Tibial artery (tissue), 4 donors: Measurements from ENCODE around the gene NCKAP5.

ENCODE experiments used
- DNase-seq, 2 donors: peaks; one replicate each; pipeline ENCODE4 v3.0.0-alpha.2; 2019
- H3K27ac ChIP-seq, 2 donors: fragments of 200-600 bp; sonication (generic) in 1 of 2; 1 replicate in 1 of 2; 2 replicates in 1 of 2; pipeline ENCODE4 v1.5.1; 2018 to 2019; ENCODE audit warnings: mild to moderate bottlenecking in 1 of 2
- H3K27me3 ChIP-seq, 2 donors: fragments of 200-600 bp; sonication (generic) in 1 of 2; one replicate each; pipeline versions ENCODE4 v1.5.1 to v1.6.0; 2016 to 2019
- H3K36me3 ChIP-seq, 3 donors: fragments of 200-600 bp; sonication (generic) in 2 of 3; one replicate each; pipeline ENCODE4 v1.5.1; 2016 to 2019; ENCODE audit warnings: mild to moderate bottlenecking in 2 of 3
- H3K4me1 ChIP-seq, 4 donors: fragments of 200-600 bp; sonication (generic) in 2 of 4; 1 replicate in 3 of 4; 2 replicates in 1 of 4; pipeline ENCODE4 v1.5.1; 2016 to 2019
- H3K4me3 ChIP-seq, 2 donors: fragments of 200-600 bp; sonication (generic) in 1 of 2; 1 replicate in 1 of 2; 2 replicates in 1 of 2; pipeline ENCODE4 v1.5.1; 2018 to 2019; ENCODE audit warnings: mild to moderate bottlenecking in 2 of 2
- H3K9me3 ChIP-seq, 3 donors: fragments of 200-600 bp; sonication (generic) in 1 of 3; one replicate each; pipeline ENCODE4 v1.5.1; 2016 to 2019
- CTCF ChIP-seq, 2 experiments: fragments of 200-600 bp in 1 of 2; fragments of 450-650 bp in 1 of 2; IDR thresholded peaks; one replicate each; pipeline ENCODE4 v1.5.1; 2017 to 2019; ENCODE audit warnings: antibody characterized with exemption in 2 of 2, mild to moderate bottlenecking in 1 of 2, moderate library complexity in 1 of 2
- intact Hi-C: fragments of 100-400 bp; cut with DNase I; formaldehyde crosslinking; loops from one replicate; pipeline ENCODE4 v1.15.0; 2023; ENCODE audit warnings: low total_unique reads

Gene NCKAP5

GRCh38 chr2:133531382-133531781, 36.9 kb downstream of the NCKAP5 start:
- no peak for TF ChIP-seq CTCF (IDR thresholded peaks at IDR 0.05)
- Histone ChIP-seq H3K4me1 (no peaks in the 10 kb centered on the region), H3K9me3 (no peaks in the 10 kb centered on the region), H3K4me3 (no peak overlapping the region), H3K36me3 (no peaks in the 10 kb centered on the region), H3K27me3 (no peaks in the 10 kb centered on the region), H3K27ac (no peak overlapping the region)
- DNase-seq: no peak
- intact Hi-C loops: no loop called here

- Histone ChIP-seq H3K27ac (no peak overlapping the region), H3K27me3 (no peaks in the 10 kb centered on the region), H3K4me1 (no peaks in the 10 kb centered on the region), H3K36me3 (no peaks in the 10 kb centered on the region), H3K4me3 (no peak overlapping the region), H3K9me3 (no peaks in the 10 kb centered on the region)
- no peak for DNase-seq
- intact Hi-C loops: no loop called here
- no peak for TF ChIP-seq CTCF (IDR thresholded peaks at IDR 0.05)
Observed at GRCh38 chr2:133530645-133531044, 37.6 kb downstream of the NCKAP5 start.

- Histone ChIP-seq H3K27ac (no peak overlapping the region), H3K36me3 (no peaks in the 10 kb centered on the region), H3K9me3 (no peaks in the 10 kb centered on the region), H3K4me1 (no peaks in the 10 kb centered on the region), H3K27me3 (no peaks in the 10 kb centered on the region), H3K4me3 (no peak overlapping the region)
- no peak for DNase-seq
- intact Hi-C loops: no loop called here
- no peak for TF ChIP-seq CTCF (IDR thresholded peaks at IDR 0.05)
Observed at GRCh38 chr2:133526530-133527300, 41.5 kb downstream of the NCKAP5 start.

- H3K4me3 ChIP-seq: no peak overlapping the region
- intact Hi-C loops: no loop called here
- no peaks in the 10 kb centered on the region for H3K4me1 ChIP-seq
Observed at GRCh38 chr2:133525613-133526529, 42.4 kb downstream of the NCKAP5 start.

GRCh38 chr2:133525090-133525489, 43.2 kb downstream of the NCKAP5 start:
- Histone ChIP-seq H3K9me3 (no peaks in the 10 kb centered on the region), H3K4me1 (no peaks in the 10 kb centered on the region), H3K36me3 (no peaks in the 10 kb centered on the region), H3K4me3 (no peak overlapping the region), H3K27ac (no peak overlapping the region), H3K27me3 (no peaks in the 10 kb centered on the region)
- DNase-seq: no peak
- TF ChIP-seq CTCF (IDR thresholded peaks at IDR 0.05): no peak
- intact Hi-C loops: no loop called here

More at GRCh38 chr2:133525613-133526529, 42.4 kb downstream of the NCKAP5 start:
- DNase-seq: no peak
- Histone ChIP-seq H3K9me3 (no peaks in the 10 kb centered on the region), H3K36me3 (no peaks in the 10 kb centered on the region), H3K27ac (no peak overlapping the region), H3K27me3 (no peaks in the 10 kb centered on the region)
- TF ChIP-seq CTCF (IDR thresholded peaks at IDR 0.05): no peak
